OCI-LY1 (cell line): Measurements from ENCODE around the gene MPEG1.

ENCODE experiments used
- H2AFZ ChIP-seq: fragments of 200-600 bp; sonication (generic), shearing (Covaris generic); 2 replicates; pipeline ENCODE4 v1.6.0; 2014; ENCODE audit warnings: antibody characterized with exemption, mild to moderate bottlenecking, low read length
- H3F3A ChIP-seq: fragments of 200-600 bp; sonication (generic), shearing (Covaris generic); 2 replicates; pipeline ENCODE4 v1.6.0; 2014; ENCODE audit warnings: mild to moderate bottlenecking, antibody characterized with exemption, low read length, moderate library complexity; ENCODE audit not compliant: insufficient read depth
- H3K27ac ChIP-seq: fragments of 200-600 bp; sonication (generic); 2 replicates; pipeline ENCODE4 v1.5.1; 2014; ENCODE audit warnings: low read length, mixed run types, mild to moderate bottlenecking, low read depth; ENCODE audit not compliant: poor library complexity, severe bottlenecking
- H3K27me3 ChIP-seq: fragments of 200-600 bp; sonication (generic); 2 replicates; pipeline ENCODE4 v1.6.0; 2014; ENCODE audit warnings: antibody characterized with exemption, mild to moderate bottlenecking, low read length, moderate library complexity; ENCODE audit not compliant: insufficient read depth
- H3K36me3 ChIP-seq: fragments of 200-600 bp; sonication (generic); 2 replicates; pipeline ENCODE4 v1.6.1; 2014; ENCODE audit warnings: mild to moderate bottlenecking, antibody characterized with exemption, low read length, moderate library complexity, mixed read lengths; ENCODE audit not compliant: insufficient read depth
- H3K4me1 ChIP-seq: fragments of 200-600 bp; sonication (generic); 2 replicates; pipeline ENCODE4 v1.5.1; 2014; ENCODE audit warnings: mild to moderate bottlenecking, low read length, moderate library complexity; ENCODE audit not compliant: insufficient read depth, severe bottlenecking
- H3K4me2 ChIP-seq: fragments of 200-600 bp; sonication (generic), shearing (Covaris generic); 2 replicates; pipeline ENCODE4 v1.6.1; 2014; ENCODE audit warnings: low read length
- H3K4me3 ChIP-seq: fragments of 200-600 bp; sonication (generic); 2 replicates; pipeline ENCODE4 v1.5.1; 2014; ENCODE audit warnings: low read length, low read depth, mild to moderate bottlenecking, mixed read lengths; ENCODE audit not compliant: poor library complexity, severe bottlenecking
- H3K79me2 ChIP-seq: fragments of 200-600 bp; shearing (Covaris generic); 2 replicates; pipeline ENCODE4 v1.6.1; 2016; ENCODE audit warnings: mixed run types, low read length, mixed read lengths; ENCODE audit not compliant: insufficient read depth
- H3K9ac ChIP-seq: fragments of 200-600 bp; sonication (generic), shearing (Covaris generic); 2 replicates; pipeline ENCODE4 v1.6.1; 2014; ENCODE audit warnings: mild to moderate bottlenecking, low read length, mixed read lengths
- H3K9me2 ChIP-seq: fragments of 200-600 bp; sonication (generic), shearing (Covaris generic); 2 replicates; pipeline ENCODE4 v1.6.1; 2014; ENCODE audit warnings: low read depth, mild to moderate bottlenecking, low read length, mixed read lengths
- H3K9me3 ChIP-seq: fragments of 200-600 bp; shearing (Covaris generic); 2 replicates; pipeline ENCODE4 v1.6.1; 2014; ENCODE audit warnings: low read length, mixed read lengths
- H4K20me1 ChIP-seq: fragments of 200-600 bp; sonication (generic), shearing (Covaris generic); 2 replicates; pipeline ENCODE4 v1.6.0; 2016; ENCODE audit warnings: mild to moderate bottlenecking, low read length; ENCODE audit not compliant: insufficient read depth
- EZH2 ChIP-seq: fragments of 200-600 bp; sonication (generic), shearing (Covaris generic); IDR thresholded peaks from 2 replicates; pipeline ENCODE4 v1.8.0; 2017; ENCODE audit warnings: borderline replicate concordance, mixed run types, mild to moderate bottlenecking, antibody characterized with exemption, low read length, moderate library complexity, mixed read lengths
- TF ChIP-seq, protein P1 (sequence below): fragments of 200-600 bp; sonication (generic), shearing (Covaris generic); IDR thresholded peaks from 2 replicates; pipeline ENCODE4 v1.5.1; 2017; ENCODE audit warnings: mild to moderate bottlenecking, antibody characterized with exemption, low read length, moderate library complexity, mixed read lengths

Gene MPEG1

DNA sequence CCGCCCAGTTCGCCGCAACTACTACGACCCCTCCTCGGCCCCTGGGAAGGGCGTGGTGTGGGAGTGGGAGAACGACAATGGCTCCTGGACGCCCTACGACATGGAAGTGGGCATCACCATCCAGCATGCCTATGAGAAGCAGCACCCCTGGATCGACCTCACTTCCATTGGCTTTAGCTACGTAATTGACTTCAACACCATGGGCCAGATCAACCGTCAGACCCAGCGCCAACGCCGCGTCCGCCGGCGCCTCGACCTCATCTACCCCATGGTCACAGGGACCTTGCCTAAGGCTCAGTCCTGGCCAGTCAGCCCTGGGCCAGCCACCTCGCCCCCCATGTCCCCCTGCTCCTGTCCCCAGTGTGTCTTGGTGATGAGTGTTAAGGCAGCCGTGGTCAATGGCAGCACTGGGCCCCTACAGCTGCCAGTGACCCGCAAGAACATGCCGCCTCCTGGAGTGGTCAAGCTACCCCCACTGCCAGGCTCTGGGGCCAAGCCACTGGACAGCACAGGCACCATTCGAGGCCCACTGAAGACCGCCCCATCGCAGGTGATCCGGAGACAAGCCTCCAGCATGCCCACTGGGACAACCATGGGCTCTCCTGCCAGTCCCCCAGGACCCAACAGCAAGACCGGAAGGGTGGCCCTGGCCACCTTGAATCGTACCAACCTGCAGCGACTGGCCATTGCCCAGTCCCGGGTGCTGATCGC is 30.8 kb downstream of the MPEG1 start:
- no peak for TF ChIP-seq EZH2
- TF ChIP-seq, protein P1, sequence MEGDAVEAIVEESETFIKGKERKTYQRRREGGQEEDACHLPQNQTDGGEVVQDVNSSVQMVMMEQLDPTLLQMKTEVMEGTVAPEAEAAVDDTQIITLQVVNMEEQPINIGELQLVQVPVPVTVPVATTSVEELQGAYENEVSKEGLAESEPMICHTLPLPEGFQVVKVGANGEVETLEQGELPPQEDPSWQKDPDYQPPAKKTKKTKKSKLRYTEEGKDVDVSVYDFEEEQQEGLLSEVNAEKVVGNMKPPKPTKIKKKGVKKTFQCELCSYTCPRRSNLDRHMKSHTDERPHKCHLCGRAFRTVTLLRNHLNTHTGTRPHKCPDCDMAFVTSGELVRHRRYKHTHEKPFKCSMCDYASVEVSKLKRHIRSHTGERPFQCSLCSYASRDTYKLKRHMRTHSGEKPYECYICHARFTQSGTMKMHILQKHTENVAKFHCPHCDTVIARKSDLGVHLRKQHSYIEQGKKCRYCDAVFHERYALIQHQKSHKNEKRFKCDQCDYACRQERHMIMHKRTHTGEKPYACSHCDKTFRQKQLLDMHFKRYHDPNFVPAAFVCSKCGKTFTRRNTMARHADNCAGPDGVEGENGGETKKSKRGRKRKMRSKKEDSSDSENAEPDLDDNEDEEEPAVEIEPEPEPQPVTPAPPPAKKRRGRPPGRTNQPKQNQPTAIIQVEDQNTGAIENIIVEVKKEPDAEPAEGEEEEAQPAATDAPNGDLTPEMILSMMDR: no peak
- Histone ChIP-seq H3K9me2 (no peaks in the 10 kb centered on the region), H3K9ac (no peak overlapping the region), H4K20me1 (no peaks in the 10 kb centered on the region), H3K4me1 (peaks cover 14% of the 10 kb centered on the region), H3K79me2 (no peaks in the 10 kb centered on the region), H3K4me3 (no peak overlapping the region), H3K4me2 (no peak overlapping the region), H2AFZ (no peak overlapping the region), H3K36me3 (no peaks in the 10 kb centered on the region; the same call in 1 of the 2 replicates), H3K9me3 (peaks cover 7% of the 10 kb centered on the region; the same call in 1 of the 2 replicates), H3K27me3 (no peaks in the 10 kb centered on the region), H3K27ac (no peak overlapping the region), H3F3A (no peaks in the 10 kb centered on the region)

DNA sequence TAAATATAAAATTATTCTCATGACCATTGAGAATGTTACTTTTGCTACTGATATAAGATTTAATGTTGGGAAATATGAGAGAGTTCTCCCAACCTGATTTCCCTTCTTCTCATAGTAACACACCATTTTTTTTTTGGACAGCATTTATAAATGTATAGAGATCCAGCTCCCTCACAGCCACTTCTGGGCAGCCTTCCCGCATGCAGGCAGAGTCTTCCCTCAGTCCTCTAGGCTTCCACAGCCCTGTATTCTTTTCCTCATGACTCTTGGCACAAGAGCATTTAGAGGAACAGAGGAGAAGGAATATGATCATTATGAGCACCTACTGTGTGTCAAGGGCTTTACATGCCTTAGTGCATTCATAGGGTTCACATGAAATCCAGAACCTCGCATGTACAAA is 31.8 kb downstream of the MPEG1 start:
- H3K9me2 ChIP-seq: no peaks in the 10 kb centered on the region
- H3K4me2 ChIP-seq: no peak overlapping the region
- H3K79me2 ChIP-seq: no peaks in the 10 kb centered on the region
- no peak overlapping the region for H3K27ac ChIP-seq
- H3K4me1 ChIP-seq: peaks cover 7% of the 10 kb centered on the region
- peaks cover 7% of the 10 kb centered on the region; the same call in 1 of the 2 replicates for H3K9me3 ChIP-seq
- no peak overlapping the region for H2AFZ ChIP-seq
- H3K27me3 ChIP-seq: no peaks in the 10 kb centered on the region
- no peaks in the 10 kb centered on the region for H3F3A ChIP-seq
- no peaks in the 10 kb centered on the region for H4K20me1 ChIP-seq
- no peak overlapping the region for H3K9ac ChIP-seq
- TF ChIP-seq, protein P1: no peak
- no peak for TF ChIP-seq EZH2
- no peak overlapping the region for H3K4me3 ChIP-seq
- no peaks in the 10 kb centered on the region; the same call in 1 of the 2 replicates for H3K36me3 ChIP-seq

DNA sequence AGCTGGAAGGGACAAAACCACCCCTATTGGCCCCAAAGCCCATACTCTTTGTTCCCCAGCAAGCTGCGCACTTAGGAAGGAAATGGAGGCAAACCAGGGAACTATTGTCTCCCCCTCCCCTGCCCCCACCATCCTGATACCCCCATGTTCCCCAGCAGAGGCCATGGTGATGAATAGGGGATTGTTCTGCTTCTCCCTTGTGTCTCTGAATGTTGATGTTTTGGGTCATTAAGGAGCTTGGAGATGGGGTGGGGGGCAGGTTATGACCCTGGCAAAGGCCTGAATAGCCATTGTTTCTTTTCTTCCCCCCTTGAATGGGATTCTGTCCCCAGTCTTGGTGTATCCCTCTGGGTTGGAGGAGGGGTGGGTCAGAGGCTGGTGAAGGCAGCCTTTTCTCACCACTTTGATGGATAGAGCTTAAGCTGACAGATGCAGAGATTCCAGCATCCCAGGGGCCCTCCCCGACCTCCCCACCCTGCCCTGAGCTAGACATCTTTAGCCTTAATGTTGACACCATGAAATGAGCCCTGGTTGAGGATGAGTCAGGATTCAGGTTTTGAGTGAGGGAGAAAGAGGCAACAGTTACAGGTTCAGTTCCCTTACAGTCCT is 32.5 kb downstream of the MPEG1 start:
- H3K9ac ChIP-seq: no peak overlapping the region
- no peaks in the 10 kb centered on the region for H4K20me1 ChIP-seq
- H3K4me1 ChIP-seq: peaks cover 7% of the 10 kb centered on the region
- H3K4me3 ChIP-seq: no peak overlapping the region
- no peaks in the 10 kb centered on the region for H3K27me3 ChIP-seq
- no peaks in the 10 kb centered on the region for H3K79me2 ChIP-seq
- no peak overlapping the region for H2AFZ ChIP-seq
- TF ChIP-seq, protein P1: no peak
- TF ChIP-seq EZH2: no peak
- no peaks in the 10 kb centered on the region for H3F3A ChIP-seq
- H3K27ac ChIP-seq: no peak overlapping the region
- H3K9me3 ChIP-seq: peaks cover 7% of the 10 kb centered on the region; the same call in 1 of the 2 replicates
- H3K4me2 ChIP-seq: no peak overlapping the region
- no peaks in the 10 kb centered on the region; the same call in 1 of the 2 replicates for H3K36me3 ChIP-seq
- H3K9me2 ChIP-seq: no peaks in the 10 kb centered on the region
